ENCODE results near the gene TMEM270.

Gene TMEM270

DNA sequence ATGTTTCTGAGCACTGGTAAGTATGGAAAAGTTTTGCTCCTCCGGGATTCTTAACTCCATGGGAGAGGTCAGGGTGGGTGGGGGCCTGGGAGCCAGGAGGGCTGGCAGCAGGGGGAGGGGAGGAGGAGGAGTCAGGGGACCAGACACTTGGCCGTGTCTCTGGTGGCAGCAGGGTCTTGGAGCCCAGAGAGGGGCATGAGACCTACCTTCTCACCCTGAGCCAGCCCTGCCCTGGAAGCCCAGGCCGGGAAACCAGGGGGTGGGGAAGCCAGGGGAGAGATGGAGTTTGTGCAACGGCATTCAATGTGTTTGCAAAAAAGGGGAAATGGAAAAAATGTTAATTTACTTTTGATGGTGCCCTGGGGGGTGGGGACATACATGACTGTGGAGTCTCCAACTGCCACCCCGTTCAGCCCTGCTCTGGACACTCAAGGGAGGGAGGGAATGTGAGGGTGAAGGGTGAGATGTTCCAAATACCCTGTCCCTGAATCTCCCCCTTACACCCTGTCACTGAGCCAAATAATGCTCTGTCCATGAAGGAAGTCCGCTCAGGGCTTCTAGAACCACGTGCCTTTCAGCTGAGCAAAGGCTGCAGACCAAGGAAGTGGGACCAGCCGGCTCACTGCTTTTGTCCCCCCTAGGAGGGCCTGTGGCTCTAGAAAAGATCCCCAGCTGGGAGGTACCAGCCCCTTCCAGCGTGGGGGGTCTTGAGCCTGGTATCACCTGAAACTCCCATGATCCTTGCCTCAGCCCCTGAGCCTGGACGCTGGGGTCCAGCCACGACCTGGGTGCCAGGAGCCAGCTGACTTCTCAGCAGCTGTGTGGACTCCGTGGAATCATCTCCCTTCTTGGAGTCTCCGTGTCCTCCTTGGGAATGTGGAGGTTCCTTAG is 48.3 kb downstream of the TMEM270 start:
- no peak for DNase-seq

DNA sequence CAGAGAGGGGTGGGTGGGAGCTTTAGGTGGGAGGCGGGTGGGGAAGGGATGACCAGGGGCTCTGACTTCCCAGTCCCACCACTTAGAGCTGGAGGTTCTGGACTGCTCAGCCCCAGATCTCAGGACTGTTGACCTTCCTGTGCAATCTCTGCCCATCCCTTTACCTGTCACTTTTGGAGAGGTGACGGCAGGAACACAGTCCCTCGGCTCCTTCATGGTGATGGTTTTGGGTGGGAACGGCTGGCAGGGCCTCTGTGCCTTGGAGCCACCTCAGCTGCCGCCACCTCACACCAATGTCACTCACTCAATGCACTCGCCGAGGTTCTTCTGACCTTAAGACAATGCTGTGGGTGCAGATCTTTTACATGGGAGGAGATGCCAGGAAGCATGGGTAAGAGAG is 49.0 kb downstream of the TMEM270 start:
- DNase-seq = no peak

DNA sequence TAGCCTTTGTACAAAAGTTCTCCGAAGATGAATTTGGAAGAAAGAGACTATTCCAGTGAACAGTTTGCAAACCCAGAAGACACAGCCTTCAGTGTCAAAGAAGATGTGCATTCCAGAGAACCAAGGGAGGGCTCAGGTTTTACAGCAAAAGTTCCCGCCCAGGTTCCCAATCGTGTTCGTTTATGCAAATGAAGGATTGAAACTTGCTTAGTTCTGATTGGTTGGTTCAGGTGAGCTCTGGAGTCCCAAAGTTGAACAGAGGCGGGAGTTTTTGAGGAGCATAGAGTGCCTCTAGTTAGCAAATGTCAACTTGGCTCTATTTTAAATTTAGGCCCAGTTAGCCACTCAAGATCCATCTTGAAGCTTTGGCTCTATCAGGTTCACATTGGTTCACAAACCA is 51.3 kb downstream of the TMEM270 start:
- DNase-seq = no peak
